Immature natural killer cell (primary cell): ENCODE measurements around the gene CPD. TPM values are rescaled to one million over a fixed set of nuclear protein-coding genes. Genes with fewer than 3 reads are reported as not detected.
"Not testable (repeated sequence)": the region's sequence is repeated elsewhere in the genome, so short reads cannot be mapped to it uniquely, and the experiment has no call there.

ENCODE experiments used
- DNase-seq, 3 donors: peaks; one replicate each; pipeline ENCODE4 v3.0.0; 2022; ENCODE audit warnings: mixed read lengths in 1 of 3
- H3K27ac Mint-ChIP-seq, 6 donors: one replicate each; pipeline ENCODE4 v1.8.0; 2020; ENCODE audit warnings: mixed read lengths in 6 of 6, mild to moderate bottlenecking in 5 of 6, inconsistent platforms in 4 of 6, moderate library complexity in 3 of 6
- H3K27me3 Mint-ChIP-seq, 3 donors: one replicate each; pipeline ENCODE4 v1.8.0; 2020 to 2021; ENCODE audit warnings: low read depth in 3 of 3, mild to moderate bottlenecking in 3 of 3, mixed read lengths in 3 of 3, moderate library complexity in 3 of 3, inconsistent platforms in 1 of 3
- H3K36me3 Mint-ChIP-seq, 3 donors: one replicate each; pipeline ENCODE4 v1.8.0; 2020; ENCODE audit warnings: mixed read lengths in 3 of 3, inconsistent platforms in 2 of 3, mild to moderate bottlenecking in 2 of 3
- H3K4me1 Mint-ChIP-seq, 2 donors: one replicate each; pipeline ENCODE4 v1.8.0; 2020; ENCODE audit warnings: inconsistent platforms in 2 of 2, mild to moderate bottlenecking in 2 of 2, mixed read lengths in 2 of 2, moderate library complexity in 1 of 2
- H3K4me3 Mint-ChIP-seq, 5 donors: one replicate each; pipeline ENCODE4 v1.8.0; 2020; ENCODE audit warnings: mild to moderate bottlenecking in 5 of 5, mixed read lengths in 5 of 5, inconsistent platforms in 3 of 5, moderate library complexity in 3 of 5
- H3K9me3 Mint-ChIP-seq, 6 donors: one replicate each; pipeline ENCODE4 v1.8.0; 2020; ENCODE audit warnings: mild to moderate bottlenecking in 6 of 6, mixed read lengths in 6 of 6, inconsistent platforms in 4 of 6, moderate library complexity in 3 of 6
- polyA plus RNA-seq, 3 donors: library from polyadenylated mRNA; unstranded; fragments of 300-500 nt; fragmentation: Illumina TruSeq; gene quantifications; one replicate each; pipeline ENCODE4 v1.2.3, GENCODE V29; 2021

The CPD gene
- polyA plus RNA-seq, 3 donors from 2014 or later = 22.0 to 37.4 (median 24.8) TPM

- no peak for DNase-seq
- peaks cover 6 to 14% of the 10 kb centered on the region in 2 donors for H3K4me1 Mint-ChIP-seq
- H3K27me3 Mint-ChIP-seq = peaks cover 0 to 8% (median 1%) of the 10 kb centered on the region in 3 donors
- no peaks in the 10 kb centered on the region for H3K36me3 Mint-ChIP-seq
- H3K27ac Mint-ChIP-seq = no peak overlapping the region
- no peak overlapping the region for H3K4me3 Mint-ChIP-seq
- H3K9me3 Mint-ChIP-seq = no peaks in the 10 kb centered on the region
These were observed 33.7 kb upstream of the CPD start for GRCh38 chr17:30345089-30345433.

GRCh38 chr17:30345527-30346075 lies 33.1 kb upstream of the CPD start:
- H3K9me3 Mint-ChIP-seq = no peaks in the 10 kb centered on the region
- H3K4me1 Mint-ChIP-seq = peaks cover 5 to 13% of the 10 kb centered on the region in 2 donors
- H3K36me3 Mint-ChIP-seq = no peaks in the 10 kb centered on the region
- H3K4me3 Mint-ChIP-seq = no peak overlapping the region
- peak overlapping the region in 1 of 6 donors; percentile 8 for H3K27ac Mint-ChIP-seq
- DNase-seq = no peak
- H3K27me3 Mint-ChIP-seq = peaks cover 0 to 6% (median 1%) of the 10 kb centered on the region in 3 donors

- no peak for DNase-seq
- H3K27ac Mint-ChIP-seq = no peak overlapping the region
- H3K4me1 Mint-ChIP-seq = peaks cover 9 to 15% of the 10 kb centered on the region in 2 donors
- H3K4me3 Mint-ChIP-seq = no peak overlapping the region
- peaks cover 0 to 5% (median 4%) of the 10 kb centered on the region in 3 donors for H3K27me3 Mint-ChIP-seq
- no peaks in the 10 kb centered on the region for H3K36me3 Mint-ChIP-seq
- no peaks in the 10 kb centered on the region for H3K9me3 Mint-ChIP-seq
These were observed 32.4 kb upstream of the CPD start for GRCh38 chr17:30346221-30346795.

GRCh38 chr17:30347488-30347887 lies 31.2 kb upstream of the CPD start:
- Mint-ChIP-seq H3K9me3 (no peaks in the 10 kb centered on the region), H3K36me3 (no peaks in the 10 kb centered on the region), H3K27me3 (peaks cover 0 to 9% (median 5%) of the 10 kb centered on the region in 3 donors), H3K4me3 (no peak overlapping the region), H3K4me1 (peaks cover 21 to 25% of the 10 kb centered on the region in 2 donors), H3K27ac (no peak overlapping the region)
- no peak for DNase-seq

- H3K27ac Mint-ChIP-seq = peak overlapping the region in 1 of 6 donors; percentile 62
- no peak overlapping the region for H3K4me3 Mint-ChIP-seq
These were observed 29.5 kb upstream of the CPD start for GRCh38 chr17:30349252-30349651.

GRCh38 chr17:30351263-30351662 lies 27.5 kb upstream of the CPD start:
- Mint-ChIP-seq H3K4me1 (peaks cover 26 to 28% of the 10 kb centered on the region in 2 donors), H3K4me3 (peak overlapping the region in 4 of 5 donors; percentile 11 to 68 (median 38)), H3K27ac (peak overlapping the region in 5 of 6 donors; percentile 15 to 84 (median 60))
- not testable (repeated sequence) for DNase-seq, H3K36me3 Mint-ChIP-seq, H3K27me3 Mint-ChIP-seq, H3K9me3 Mint-ChIP-seq

More at GRCh38 chr17:30349252-30349651, 29.5 kb upstream of the CPD start:
- no peak for DNase-seq
- Mint-ChIP-seq H3K36me3 (no peaks in the 10 kb centered on the region), H3K4me1 (peaks cover 26 to 28% of the 10 kb centered on the region in 2 donors), H3K9me3 (no peaks in the 10 kb centered on the region), H3K27me3 (peaks cover 0 to 9% (median 5%) of the 10 kb centered on the region in 3 donors)

- H3K9me3 Mint-ChIP-seq = no peaks in the 10 kb centered on the region
- peaks cover 0 to 11% (median 5%) of the 10 kb centered on the region in 3 donors for H3K27me3 Mint-ChIP-seq
- peak overlapping the region in 3 of 5 donors; percentile 13 to 68 (median 50) for H3K4me3 Mint-ChIP-seq
- no peaks in the 10 kb centered on the region for H3K36me3 Mint-ChIP-seq
- peak overlapping the region in 4 of 6 donors; percentile 15 to 81 (median 39) for H3K27ac Mint-ChIP-seq
- H3K4me1 Mint-ChIP-seq = peaks cover 26 to 28% of the 10 kb centered on the region in 2 donors
- DNase-seq = no peak
These were observed 27.0 kb upstream of the CPD start for GRCh38 chr17:30351735-30352134.

GRCh38 chr17:30352240-30352814 lies 26.4 kb upstream of the CPD start:
- H3K9me3 Mint-ChIP-seq = no peaks in the 10 kb centered on the region
- H3K27ac Mint-ChIP-seq = peak overlapping the region in 5 of 6 donors; percentile 36 to 84 (median 77)
- H3K36me3 Mint-ChIP-seq = no peaks in the 10 kb centered on the region
- DNase-seq = peak in 1 of 3 donors; percentile 20
- peaks cover 0 to 11% (median 5%) of the 10 kb centered on the region in 3 donors for H3K27me3 Mint-ChIP-seq
- peak overlapping the region in 3 of 5 donors; percentile 15 to 56 (median 18) for H3K4me3 Mint-ChIP-seq
- H3K4me1 Mint-ChIP-seq = peaks cover 26 to 28% of the 10 kb centered on the region in 2 donors

GRCh38 chr17:30354701-30355100 lies 24.0 kb upstream of the CPD start:
- Mint-ChIP-seq H3K4me1 (peaks cover 26 to 27% of the 10 kb centered on the region in 2 donors), H3K27ac (no peak overlapping the region), H3K9me3 (no peaks in the 10 kb centered on the region), H3K36me3 (no peaks in the 10 kb centered on the region), H3K27me3 (peaks cover 0 to 11% (median 2%) of the 10 kb centered on the region in 3 donors), H3K4me3 (no peak overlapping the region)
- no peak for DNase-seq

GRCh38 chr17:30357476-30357875 lies 21.3 kb upstream of the CPD start:
- Mint-ChIP-seq H3K27me3 (peaks cover under 1 to 3% (median 2%) of the 10 kb centered on the region in 3 donors), H3K4me3 (no peak overlapping the region), H3K27ac (no peak overlapping the region), H3K9me3 (peaks cover 0 to 8% (median 3%) of the 10 kb centered on the region in 6 donors), H3K4me1 (peaks cover 7% of the 10 kb centered on the region in 2 donors), H3K36me3 (peaks cover 0 to 7% (median 4%) of the 10 kb centered on the region in 3 donors)
- DNase-seq = no peak

- Mint-ChIP-seq H3K4me1 (peaks cover 12 to 15% of the 10 kb centered on the region in 2 donors), H3K9me3 (peaks cover 0 to 8% (median 3%) of the 10 kb centered on the region in 6 donors), H3K4me3 (no peak overlapping the region), H3K27ac (no peak overlapping the region), H3K36me3 (peaks cover 0 to 7% (median 4%) of the 10 kb centered on the region in 3 donors), H3K27me3 (peaks cover 2 to 4% (median 2%) of the 10 kb centered on the region in 3 donors)
- DNase-seq = no peak
These were observed 20.5 kb upstream of the CPD start for GRCh38 chr17:30358055-30358760.

- Mint-ChIP-seq H3K27ac (peak overlapping the region in 1 of 6 donors; percentile 2), H3K4me1 (peaks cover 26% of the 10 kb centered on the region in 2 donors), H3K36me3 (peaks cover 0 to 7% (median 4%) of the 10 kb centered on the region in 3 donors), H3K4me3 (no peak overlapping the region), H3K27me3 (peaks cover 7 to 11% (median 9%) of the 10 kb centered on the region in 3 donors), H3K9me3 (peaks cover 0 to 10% (median 4%) of the 10 kb centered on the region in 6 donors)
- no peak for DNase-seq
These were observed 18.5 kb upstream of the CPD start for GRCh38 chr17:30360086-30360808.

GRCh38 chr17:30361766-30362279 lies 16.9 kb upstream of the CPD start:
- Mint-ChIP-seq H3K27me3 (peaks cover 6 to 11% (median 9%) of the 10 kb centered on the region in 3 donors), H3K36me3 (peaks cover 0 to 7% (median 4%) of the 10 kb centered on the region in 3 donors), H3K27ac (no peak overlapping the region), H3K4me1 (peaks cover 39 to 42% of the 10 kb centered on the region in 2 donors), H3K4me3 (peak overlapping the region in 1 of 5 donors; percentile 29), H3K9me3 (peaks cover 0 to 10% (median 4%) of the 10 kb centered on the region in 6 donors)
- no peak for DNase-seq
